PC-3 (cell line): ENCODE results near the gene SLC39A8. TPM values are rescaled to one million over a fixed set of nuclear protein-coding genes. Genes with fewer than 3 reads are reported as not detected.

ENCODE experiments used
- ATAC-seq: fragments of 200-7000 bp; cut with Tn5 transposase; 2 replicates; pipeline ENCODE4 v1.9.1; 2020; ENCODE audit warnings: mild to moderate bottlenecking, moderate library complexity
- BruUV-seq: library from RNA; stranded (reverse); fragments of 400-500 nt; replicated peaks from 2 replicates; lab custom pipeline; 2021; lab: Mats Ljungman, UMichigan
- CTCF ChIA-PET: fragments of 300-600 bp; sonication (Branson Sonifier 250); formaldehyde crosslinking; loops from one replicate; lab custom pipeline; 2022; ENCODE audit warnings: antibody characterized with exemption; lab: Charles Lee
- POLR2A ChIA-PET: fragments of 300-600 bp; sonication (Branson Sonifier 250); formaldehyde crosslinking; loops from one replicate; lab custom pipeline; 2022; ENCODE audit warnings: antibody characterized with exemption; ENCODE audit not compliant: unreplicated experiment; lab: Charles Lee
- DNase-seq: peaks from one replicate; pipeline ENCODE4 v3.0.0-alpha.2; 2015
- H2AFZ ChIP-seq: fragments of 300-600 bp; sonication (generic); 2 replicates; pipeline ENCODE4 v1.6.0; 2016; ENCODE audit warnings: antibody characterized with exemption, low read length
- H3F3A ChIP-seq: fragments of 300-600 bp; sonication (generic); one replicate; pipeline ENCODE4 v1.6.0; 2017; ENCODE audit warnings: antibody characterized with exemption, low read length, control low read depth, mild to moderate bottlenecking; ENCODE audit not compliant: unreplicated experiment
- H3K27ac ChIP-seq: fragments of 300-600 bp; sonication (generic); 2 replicates; pipeline ENCODE4 v1.5.1; 2016; ENCODE audit warnings: mild to moderate bottlenecking, low read length
- H3K27me3 ChIP-seq: fragments of 300-600 bp; sonication (generic); 2 replicates; pipeline ENCODE4 v1.6.1; 2016; ENCODE audit warnings: low read length, mixed read lengths
- H3K36me3 ChIP-seq: fragments of 300-600 bp; sonication (generic); 2 replicates; pipeline ENCODE4 v1.6.1; 2016; ENCODE audit warnings: low read depth, mixed run types, low read length, mixed read lengths
- H3K4me1 ChIP-seq: fragments of 300-600 bp; sonication (generic); 2 replicates; pipeline ENCODE4 v1.5.1; 2016; ENCODE audit warnings: low read length; ENCODE audit not compliant: insufficient read depth
- H3K4me2 ChIP-seq: fragments of 300-600 bp; sonication (generic); 2 replicates; pipeline ENCODE4 v1.6.0; 2016; ENCODE audit warnings: low read length
- H3K4me3 ChIP-seq: fragments of 300-600 bp; sonication (generic); 2 replicates; pipeline ENCODE4 v1.5.1; 2016; ENCODE audit warnings: mild to moderate bottlenecking, low read length, mixed read lengths
- H3K79me2 ChIP-seq: fragments of 300-600 bp; sonication (generic); 2 replicates; pipeline ENCODE4 v1.6.1; 2017; ENCODE audit warnings: low read length, mixed read lengths
- H3K9ac ChIP-seq: fragments of 300-600 bp; sonication (generic); 2 replicates; pipeline ENCODE4 v1.6.0; 2016; ENCODE audit warnings: mild to moderate bottlenecking, low read length
- H3K9me2 ChIP-seq: fragments of 300-600 bp; sonication (generic); replicated peaks from 2 replicates; pipeline ENCODE4 v1.6.1; 2016; ENCODE audit warnings: mixed run types, low read length, mixed read lengths
- H3K9me3 ChIP-seq: fragments of 300-600 bp; sonication (generic); 2 replicates; pipeline ENCODE4 v1.6.1; 2016; ENCODE audit warnings: low read length, mixed read lengths
- H4K20me1 ChIP-seq: fragments of 300-600 bp; sonication (generic); 2 replicates; pipeline ENCODE4 v1.6.1; 2016; ENCODE audit warnings: low read length, mixed read lengths
- CTCF ChIP-seq: fragments of 300-600 bp; sonication (generic); conservative IDR thresholded peaks from 2 replicates; pipeline ENCODE4 v1.5.1; 2017; ENCODE audit warnings: antibody characterized with exemption, low read depth, mild to moderate bottlenecking, low read length
- EZH2 ChIP-seq: fragments of 300-600 bp; sonication (generic); IDR thresholded peaks from one replicate; pipeline ENCODE4 v1.6.1; 2017; ENCODE audit warnings: antibody characterized with exemption, mild to moderate bottlenecking, low read length; ENCODE audit not compliant: unreplicated experiment
- EZH2phosphoT487 ChIP-seq: fragments of 300-600 bp; sonication (generic); IDR thresholded peaks from 2 replicates; pipeline ENCODE4 v1.6.1; 2018; ENCODE audit warnings: mild to moderate bottlenecking, antibody characterized with exemption, low read length, borderline replicate concordance
- intact Hi-C: fragments of 100-400 bp; cut with micrococcal nuclease; formaldehyde crosslinking; loops from 2 replicates; pipeline ENCODE4 v1.9.0; 2023
- total RNA-seq: library from RNA; depleted of rRNA; stranded (reverse); fragments of >200 nt; gene quantifications from 2 replicates; pipeline ENCODE4 v1.2.3, GENCODE V29; 2014; rRNA removed

Gene SLC39A8
- total RNA-seq, 1 experiment from 2014 or later: 19.5 TPM

GRCh38 chr4:102216666-102217065 is 128.6 kb downstream of the SLC39A8 start:
- BruUV-seq: no TSS peak
- Histone ChIP-seq H3K4me1 (peaks cover 26% of the 10 kb centered on the region), H3K27me3 (no peaks in the 10 kb centered on the region), H3K4me2 (no peak overlapping the region), H3K9ac (no peak overlapping the region), H3K9me2 (no peaks in the 10 kb centered on the region), H3K9me3 (no peaks in the 10 kb centered on the region), H3F3A (no peaks in the 10 kb centered on the region), H3K36me3 (no peaks in the 10 kb centered on the region), H2AFZ (no peak overlapping the region), H3K4me3 (no peak overlapping the region), H4K20me1 (no peaks in the 10 kb centered on the region), H3K27ac (no peak overlapping the region), H3K79me2 (no peaks in the 10 kb centered on the region)
- CTCF ChIA-PET: no interaction called here
- ATAC-seq (no peak), DNase-seq (no peak)
- intact Hi-C loops: loop anchor here (1.0 kb wide), 1 partner anchor 351 kb away; no protein-coding TSS in a partner anchor
- TF ChIP-seq CTCF: no peak
- no peak for TF ChIP-seq EZH2phosphoT487
- TF ChIP-seq EZH2: no peak
- POLR2A ChIA-PET: interaction anchor here (0.6 kb wide), 1 partner anchor 425 kb away, joined by 3 read pairs; no protein-coding TSS in a partner anchor

- Histone ChIP-seq H3K4me3 (no peak overlapping the region), H3K9me2 (no peaks in the 10 kb centered on the region), H3K4me2 (no peak overlapping the region), H3K79me2 (no peaks in the 10 kb centered on the region), H3K27ac (no peak overlapping the region), H3K9me3 (no peaks in the 10 kb centered on the region), H3K36me3 (no peaks in the 10 kb centered on the region), H3K27me3 (no peaks in the 10 kb centered on the region), H3F3A (no peaks in the 10 kb centered on the region), H3K4me1 (peaks cover 26% of the 10 kb centered on the region), H3K9ac (no peak overlapping the region), H2AFZ (no peak overlapping the region), H4K20me1 (no peaks in the 10 kb centered on the region)
- CTCF ChIA-PET: no interaction called here
- ATAC-seq: no peak
- POLR2A ChIA-PET: no interaction called here
- BruUV-seq: no TSS peak
- TF ChIP-seq CTCF: no peak
- TF ChIP-seq EZH2: no peak
- no peak for TF ChIP-seq EZH2phosphoT487
- no peak for DNase-seq
- intact Hi-C loops: no loop called here
These were observed 132.3 kb downstream of the SLC39A8 start for GRCh38 chr4:102213031-102213430.

Other genes starting within 250 kb of the SLC39A8 start
- gene NFKB1, start 155.9 kb upstream of the SLC39A8 start, total RNA-seq: 22.2 and 22.4 TPM in 2 replicates